Activated CD4-positive, CD25-positive, alpha-beta regulatory T cell (primary cell): ENCODE data around the gene PLCD3.
"Not testable (repeated sequence)": the region's sequence is repeated elsewhere in the genome, so short reads cannot be mapped to it uniquely, and the experiment has no call there.

ENCODE experiments used
- DNase-seq, 4 experiments: peaks; one replicate each; lab custom pipeline; 2025; lab: John Stamatoyannopoulos, UW

The PLCD3 gene

GRCh38 chr17:45135192-45135977 lies 3.1 kb upstream of the PLCD3 start, which contains the start of gene ACBD4:
TSS of gene ACBD4 (plus strand) at chr17:45135687. CDS start at chr17:45136145, 458 bp downstream.
- peak; percentile 92 to 98 (median 95) for DNase-seq

DNA sequence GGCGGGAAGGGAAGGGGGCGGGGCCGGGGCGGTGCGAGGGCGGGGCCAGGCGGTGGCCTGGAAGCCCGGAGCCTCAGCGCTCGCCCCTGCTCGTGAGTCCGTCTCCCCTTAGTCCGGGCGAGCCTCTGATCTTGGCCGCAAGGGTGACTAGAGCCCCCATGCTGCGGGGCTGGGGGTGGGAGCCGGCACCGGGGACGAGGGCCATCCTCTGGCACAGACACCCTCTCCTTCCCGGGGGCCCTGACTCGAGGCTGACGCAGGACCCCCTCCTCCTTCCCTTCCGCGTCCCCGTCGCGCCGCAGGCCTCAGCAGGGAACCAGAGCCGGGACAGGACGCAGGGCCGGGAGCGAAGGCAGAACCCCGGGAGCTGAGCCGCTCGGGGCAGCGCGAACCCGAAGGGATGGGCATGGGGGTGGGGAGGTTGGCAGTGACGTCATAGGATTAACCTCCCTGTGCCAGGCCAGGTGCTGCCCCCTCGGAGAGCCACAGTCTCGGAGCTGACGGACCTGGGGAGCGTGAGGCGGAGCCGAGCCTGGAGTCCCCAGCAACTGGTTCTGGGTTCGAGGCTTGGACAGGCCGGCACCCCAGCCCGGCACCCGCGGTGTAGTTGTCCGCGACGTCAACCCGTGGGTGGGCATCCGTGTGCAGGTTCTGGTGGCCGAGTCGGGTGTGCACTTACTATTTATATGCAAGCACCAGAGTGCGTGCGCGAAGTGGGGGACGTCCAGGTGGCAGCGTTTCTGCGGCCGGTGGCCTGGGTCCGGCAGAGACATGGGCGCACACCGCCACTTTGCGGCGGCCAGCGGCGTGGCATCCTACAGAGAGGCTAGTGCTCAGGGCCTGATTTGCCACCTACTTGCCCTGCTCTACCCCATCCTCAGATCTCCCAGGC lies 503 bp upstream of the PLCD3 start:
- DNase-seq: peak; percentile 41 to 57 (median 56)

DNA sequence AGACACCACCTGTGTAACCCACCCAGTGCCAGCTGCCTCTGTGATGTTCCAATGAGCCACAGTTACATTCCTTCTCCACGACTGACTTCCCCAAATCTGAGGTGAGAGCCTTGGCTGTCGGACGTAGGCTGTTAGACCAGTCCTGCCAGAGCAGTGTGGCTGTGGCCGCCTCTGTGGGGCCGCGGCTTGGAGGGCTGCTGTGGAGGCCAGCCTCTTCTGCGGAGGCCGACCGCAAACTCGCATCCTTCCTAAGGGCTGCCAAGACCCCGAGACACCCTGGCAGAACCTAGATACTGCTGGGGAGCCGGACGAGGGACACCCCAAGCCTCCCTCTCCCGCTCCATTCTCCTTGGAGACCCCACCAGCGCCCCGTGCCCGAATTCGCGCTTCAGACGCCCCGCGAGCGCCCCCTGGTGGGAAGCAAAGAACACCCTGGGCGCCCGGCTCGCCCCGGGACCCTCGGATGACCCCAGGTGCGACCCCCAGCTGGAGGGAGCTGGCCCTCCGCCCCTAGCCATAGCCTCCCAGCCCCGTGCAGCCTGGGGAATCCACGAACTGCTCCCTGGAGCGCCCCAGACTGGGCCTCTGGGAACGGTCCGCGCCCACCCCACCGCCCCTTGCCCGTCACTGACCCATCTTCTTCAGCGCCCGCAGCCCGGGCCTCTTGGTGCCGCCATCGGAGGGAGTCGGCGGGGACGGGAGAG lies 547 bp downstream of the PLCD3 start:
- peak; percentile 32 to 46 (median 40) for DNase-seq

GRCh38 chr17:45130681-45131615 lies 1.4 kb downstream of the PLCD3 start:
- no peak for DNase-seq

GRCh38 chr17:45129940-45130680 lies 2.2 kb downstream of the PLCD3 start:
- no peak for DNase-seq

DNA sequence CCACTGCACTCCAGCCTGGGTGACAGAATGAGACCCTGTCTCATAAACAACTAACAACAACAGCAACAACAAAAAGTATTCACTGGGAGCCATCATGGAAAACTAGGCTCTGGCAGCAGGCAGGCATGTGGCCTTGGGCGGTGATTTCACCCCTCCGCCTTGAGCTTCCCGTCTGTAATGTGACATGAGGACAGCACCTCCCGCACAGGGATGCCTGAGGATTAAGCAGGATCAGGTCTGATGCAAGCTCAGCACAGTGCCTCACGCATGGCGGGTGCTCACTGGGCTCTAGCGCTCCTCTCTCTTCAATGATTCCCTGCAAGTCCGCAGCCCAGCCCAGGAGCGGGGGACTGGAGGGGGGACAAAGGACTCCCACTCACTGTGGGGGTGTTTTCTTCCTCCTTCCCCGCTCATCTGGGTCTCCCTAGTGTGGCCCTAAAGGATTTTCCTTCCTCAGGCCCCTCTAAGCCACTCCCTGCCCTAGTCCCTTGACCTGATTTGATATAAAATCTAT lies 2.8 kb downstream of the PLCD3 start:
- no peak for DNase-seq

DNA sequence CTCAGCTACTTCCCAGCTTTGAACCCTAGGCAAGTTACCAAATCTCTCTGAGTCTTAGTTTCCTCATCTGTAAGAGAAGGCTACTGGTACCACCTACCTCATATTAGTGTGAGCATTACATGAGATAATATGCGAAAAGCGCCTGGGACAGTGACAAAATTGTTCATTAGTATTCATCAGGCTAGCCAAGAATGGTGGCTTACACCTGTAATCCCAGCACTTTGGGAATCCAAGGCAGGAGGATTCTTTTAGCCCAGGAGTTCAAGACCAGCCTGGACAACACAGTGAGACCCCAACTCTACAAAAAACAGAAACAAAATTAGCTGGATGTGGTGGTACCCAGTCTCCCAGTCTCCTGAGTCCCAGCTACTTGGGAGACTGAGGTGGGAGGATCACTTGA lies 3.3 kb downstream of the PLCD3 start:
- DNase-seq: no peak

GRCh38 chr17:45128331-45128730 lies 4.0 kb downstream of the PLCD3 start:
- DNase-seq: no peak

DNA sequence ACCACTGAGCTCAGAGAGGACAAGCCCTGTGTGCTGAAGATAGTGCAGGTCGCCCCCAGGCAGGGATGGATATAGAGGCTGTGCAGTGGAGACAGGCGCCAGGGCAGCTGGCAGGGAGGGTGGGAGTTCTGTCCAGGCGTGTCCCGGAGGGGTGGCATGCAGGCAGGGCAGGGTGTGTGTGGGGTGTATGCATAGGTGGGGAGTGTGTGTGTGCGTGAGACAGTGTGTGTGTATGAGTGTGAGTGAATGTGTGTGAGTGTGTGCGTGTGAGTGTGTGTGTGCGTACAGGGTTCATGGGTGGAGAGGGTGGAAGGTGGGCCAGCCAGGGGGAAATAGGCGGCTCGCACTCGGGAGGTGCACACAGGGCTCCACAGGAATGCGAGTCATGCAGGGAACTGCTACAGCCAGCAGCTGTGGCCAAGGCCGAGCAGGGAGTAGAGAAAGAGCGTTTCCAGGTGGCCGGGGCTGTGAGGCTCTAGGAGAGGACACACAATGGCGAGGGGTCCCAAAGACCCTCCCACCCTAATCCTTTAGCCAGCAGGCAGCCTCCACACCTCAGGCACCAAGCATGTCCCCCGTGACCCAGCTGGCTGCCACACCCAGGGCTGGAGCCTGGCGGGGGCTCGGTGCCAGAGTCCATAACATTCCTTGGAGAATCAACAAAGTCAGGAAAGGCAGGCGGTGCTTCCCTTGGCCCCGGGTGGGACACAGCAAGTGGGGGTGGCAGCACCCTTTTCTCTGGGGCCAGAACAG lies 4.6 kb downstream of the PLCD3 start:
- DNase-seq: no peak

- no peak for DNase-seq
Observed at GRCh38 chr17:45127207-45127547, 5.1 kb downstream of the PLCD3 start.

GRCh38 chr17:45125509-45125908 lies 6.8 kb downstream of the PLCD3 start:
- DNase-seq: no peak

- not testable (repeated sequence) for DNase-seq
Observed at GRCh38 chr17:45124797-45125122, 7.6 kb downstream of the PLCD3 start.

DNA sequence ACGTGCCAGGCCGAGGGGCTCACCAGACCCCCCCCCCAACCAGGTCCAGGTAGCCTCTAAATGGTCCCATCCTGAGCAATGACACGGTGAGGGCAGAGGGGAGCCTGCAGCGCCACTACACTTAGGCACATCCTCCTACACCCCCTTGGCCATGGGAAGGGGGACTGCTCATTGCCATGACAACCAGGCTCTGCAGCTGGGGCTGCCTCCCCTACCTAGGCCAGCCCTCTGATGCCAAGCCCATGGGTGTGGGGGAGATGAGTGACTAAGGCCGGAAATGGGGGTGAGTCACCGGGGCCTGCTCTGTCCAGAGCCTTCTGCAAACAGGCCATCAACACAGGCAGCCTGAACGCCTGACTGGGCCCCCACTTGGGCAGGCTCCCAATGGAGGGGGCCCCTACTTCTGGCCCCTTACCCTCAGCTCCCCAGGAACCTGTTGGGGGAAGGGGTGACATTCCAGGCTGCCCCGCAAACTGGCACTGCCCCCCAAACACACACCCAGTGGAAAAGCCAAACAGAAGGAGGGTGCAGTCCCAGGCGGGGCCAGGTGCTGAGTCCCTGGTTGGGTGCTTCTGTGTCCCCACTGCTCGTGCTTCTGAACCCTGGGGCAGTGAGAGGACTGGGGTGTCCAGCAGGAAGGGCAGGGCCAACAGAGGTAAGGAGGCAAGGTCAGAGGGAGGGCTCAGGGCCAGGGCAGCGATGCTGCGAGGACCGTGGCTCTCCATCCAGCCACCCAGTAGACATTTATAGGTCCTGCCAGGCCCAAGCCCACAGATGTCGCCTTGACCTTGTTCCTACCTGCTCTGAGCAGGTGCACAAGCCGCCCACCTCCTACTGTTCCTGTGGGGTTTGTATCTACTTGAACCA lies 8.2 kb downstream of the PLCD3 start:
- DNase-seq: peak in 2 of 4 experiments; percentile 18 to 20

DNA sequence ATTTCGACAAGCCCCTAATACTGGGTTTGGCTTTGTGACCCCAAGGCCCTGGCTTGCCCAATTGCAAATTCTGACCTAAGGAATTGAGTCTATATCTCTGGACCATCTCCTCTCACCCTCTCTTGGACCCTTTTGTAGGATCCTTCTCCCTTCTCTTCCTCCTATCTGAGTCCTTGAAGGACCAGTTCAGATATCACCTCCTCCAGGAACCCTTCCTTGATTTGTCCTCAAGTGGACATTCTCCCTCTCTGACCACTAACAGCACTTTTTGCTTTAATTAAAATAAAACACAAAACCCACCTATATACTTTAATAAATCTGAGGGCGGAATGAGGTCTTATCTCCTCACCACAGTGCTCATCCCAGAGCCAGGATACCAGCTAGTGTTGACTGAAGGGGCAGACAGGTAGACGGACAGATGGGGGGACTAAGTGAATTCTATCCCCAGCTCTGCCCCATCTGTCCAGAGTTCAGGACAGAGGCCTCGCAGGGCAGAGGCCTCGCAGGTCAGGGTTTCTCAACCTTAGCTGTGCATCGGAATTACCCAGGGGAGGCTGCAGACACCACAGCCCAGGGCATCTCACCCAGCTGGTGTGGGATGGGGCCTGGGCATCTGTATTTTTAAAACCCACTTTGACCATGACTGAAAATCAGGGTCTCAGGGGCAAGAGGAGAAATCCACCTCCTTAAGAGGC lies 9.1 kb downstream of the PLCD3 start:
- DNase-seq: no peak

- no peak for DNase-seq
Observed at GRCh38 chr17:45121055-45121454, 11.3 kb downstream of the PLCD3 start.

DNA sequence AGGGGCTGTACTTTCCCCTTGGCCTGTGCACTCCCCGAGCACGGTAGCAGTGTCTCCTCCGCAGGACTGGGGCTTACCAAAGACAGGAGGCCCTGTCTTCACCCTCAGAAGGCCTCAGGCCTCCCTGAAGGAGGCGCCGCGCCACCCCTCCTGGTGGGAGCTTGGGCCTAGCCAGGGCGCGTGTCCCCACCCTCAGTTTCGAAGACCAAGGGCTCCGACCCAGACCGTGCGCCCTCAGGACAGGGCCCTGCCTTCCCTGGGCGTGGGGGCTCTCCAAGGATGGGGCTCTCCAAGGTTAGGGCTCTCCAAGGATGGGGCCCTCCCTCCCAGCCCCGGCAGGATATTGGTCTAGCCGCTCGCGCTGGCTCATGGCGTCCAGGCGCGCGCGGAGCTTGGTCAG lies 11.8 kb downstream of the PLCD3 start:
- DNase-seq: no peak

- DNase-seq: no peak
Observed at GRCh38 chr17:45119964-45120363, 12.4 kb downstream of the PLCD3 start.

- no peak for DNase-seq
Observed at GRCh38 chr17:45118691-45119090, 13.6 kb downstream of the PLCD3 start.
